GM23338 (cell line): ENCODE measurements around the gene NUDT4B. TPM values are rescaled to one million over a fixed set of nuclear protein-coding genes. Genes with fewer than 3 reads are reported as not detected.
"Not testable (repeated sequence)": the region's sequence is repeated elsewhere in the genome, so short reads cannot be mapped to it uniquely, and the experiment has no call there.

Experiments
- ATAC-seq: fragments of 200-7000 bp; cut with Tn5 transposase; 3 replicates; pipeline ENCODE4 v1.9.1; 2020
- DNase-seq: peaks from one replicate; pipeline ENCODE4 v3.0.0-alpha.2; 2015; ENCODE audit warnings: low spot score
- H2AFZ ChIP-seq: fragments of 200-600 bp; sonication (generic); 2 replicates; pipeline ENCODE4 v1.8.0; 2016; ENCODE audit warnings: antibody characterized with exemption, mild to moderate bottlenecking, moderate library complexity
- H3F3A ChIP-seq: fragments of 200-600 bp; sonication (generic); replicated peaks from 2 replicates; pipeline ENCODE4 v1.8.0; 2017; ENCODE audit warnings: antibody characterized with exemption, mixed run types, low read depth
- H3K27ac ChIP-seq: fragments of 200-600 bp; sonication (generic); 2 replicates; pipeline ENCODE4 v1.6.1; 2016; ENCODE audit warnings: low read depth
- H3K27me3 ChIP-seq: fragments of 200-600 bp; sonication (generic); 2 replicates; pipeline ENCODE4 v1.8.0; 2016; ENCODE audit warnings: mild to moderate bottlenecking, mixed run types, moderate library complexity; ENCODE audit not compliant: insufficient read depth
- H3K36me3 ChIP-seq: fragments of 200-600 bp; sonication (generic); 2 replicates; pipeline ENCODE4 v1.8.0; 2016; ENCODE audit warnings: mild to moderate bottlenecking; ENCODE audit not compliant: insufficient read depth
- H3K4me1 ChIP-seq: fragments of 200-600 bp; sonication (generic); 2 replicates; pipeline ENCODE4 v1.8.0; 2016; ENCODE audit warnings: mild to moderate bottlenecking, moderate library complexity; ENCODE audit not compliant: insufficient read depth
- H3K4me2 ChIP-seq: fragments of 200-600 bp; sonication (generic); 2 replicates; pipeline ENCODE4 v1.7.1; 2017; ENCODE audit warnings: mixed run types
- H3K4me3 ChIP-seq: fragments of 200-600 bp; sonication (generic); 2 replicates; pipeline ENCODE4 v1.6.1; 2016; ENCODE audit warnings: mixed run types
- H3K79me2 ChIP-seq: fragments of 200-600 bp; sonication (generic); replicated peaks from 2 replicates; pipeline ENCODE4 v1.8.0; 2017; ENCODE audit warnings: mild to moderate bottlenecking; ENCODE audit not compliant: insufficient read depth
- H3K9me2 ChIP-seq: fragments of 200-600 bp; sonication (generic); 2 replicates; pipeline ENCODE4 v1.8.0; 2017; ENCODE audit not compliant: insufficient read depth
- H4K20me1 ChIP-seq: fragments of 200-600 bp; sonication (generic); replicated peaks from 2 replicates; pipeline ENCODE4 v1.8.0; 2017; ENCODE audit warnings: mild to moderate bottlenecking; ENCODE audit not compliant: insufficient read depth
- H3K27ac Mint-ChIP-seq: 2 replicates; pipeline ENCODE4 v1.8.0; 2020; ENCODE audit warnings: inconsistent platforms, mild to moderate bottlenecking, moderate library complexity, mixed read lengths
- H3K27me3 Mint-ChIP-seq: 3 replicates; pipeline ENCODE4 v1.8.0; 2022; ENCODE audit warnings: low read depth, mild to moderate bottlenecking, moderate library complexity, mixed read lengths, inconsistent platforms; ENCODE audit not compliant: insufficient read depth, poor library complexity
- H3K36me3 Mint-ChIP-seq: 3 replicates; pipeline ENCODE4 v1.8.0; 2021; ENCODE audit warnings: low read depth, mild to moderate bottlenecking, inconsistent platforms, moderate library complexity, mixed read lengths
- H3K4me1 Mint-ChIP-seq: 3 replicates; pipeline ENCODE4 v1.8.0; 2020; ENCODE audit warnings: mild to moderate bottlenecking, inconsistent platforms, mixed read lengths
- H3K4me3 Mint-ChIP-seq: 3 replicates; pipeline ENCODE4 v1.8.0; 2021; ENCODE audit warnings: moderate library complexity, mild to moderate bottlenecking, inconsistent platforms, mixed read lengths
- H3K9me3 Mint-ChIP-seq: 3 replicates; pipeline ENCODE4 v1.8.0; 2020; ENCODE audit warnings: moderate library complexity, mild to moderate bottlenecking, inconsistent platforms, mixed read lengths
- polyA plus RNA-seq: library from polyadenylated mRNA; unstranded; fragments of >200 nt; fragmentation: Nextera tagmentation; extraction: Ambion mirVana; gene quantifications from 2 replicates; pipeline ENCODE4 v1.2.1, GENCODE V29; 2016
- total RNA-seq: library from RNA; depleted of rRNA; stranded (reverse); fragments of >200 nt; shearing (Covaris generic); gene quantifications from 2 replicates; pipeline ENCODE4 v1.2.3, GENCODE V29; 2014

NUDT4B gene
- total and polyA plus RNA-seq, 2 experiments from 2014 or later, result 28.1 TPM; not detected in 1

- not testable (repeated sequence) for H3K9me3 Mint-ChIP-seq, H3K4me1 Mint-ChIP-seq, ATAC-seq, H3K4me2 ChIP-seq, H3K4me3 Mint-ChIP-seq, H3K4me3 ChIP-seq, H3K4me1 ChIP-seq, H3K27me3 ChIP-seq, H3K36me3 Mint-ChIP-seq, H3K9me2 ChIP-seq, H3K27ac ChIP-seq, H3K79me2 ChIP-seq, H3K36me3 ChIP-seq, H3F3A ChIP-seq, H4K20me1 ChIP-seq, H2AFZ ChIP-seq, H3K27me3 Mint-ChIP-seq, DNase-seq, H3K27ac Mint-ChIP-seq
Observed at GRCh38 chr1:148765238-148766019, 16.9 kb downstream of the NUDT4B start.

GRCh38 chr1:148768541-148768940 is 20.0 kb downstream of the NUDT4B start:
- H2AFZ ChIP-seq, H3K36me3 ChIP-seq, H3K79me2 ChIP-seq, H3K4me2 ChIP-seq, H3F3A ChIP-seq, H3K27ac Mint-ChIP-seq, H4K20me1 ChIP-seq, H3K9me3 Mint-ChIP-seq, H3K4me1 Mint-ChIP-seq, H3K27me3 ChIP-seq, H3K4me3 ChIP-seq, H3K4me1 ChIP-seq, H3K27ac ChIP-seq, H3K36me3 Mint-ChIP-seq, ATAC-seq, DNase-seq, H3K27me3 Mint-ChIP-seq, H3K9me2 ChIP-seq, H3K4me3 Mint-ChIP-seq: not testable (repeated sequence)

GRCh38 chr1:148769495-148769894 is 20.9 kb downstream of the NUDT4B start:
- ATAC-seq, H3K36me3 ChIP-seq, H2AFZ ChIP-seq, H3K4me3 Mint-ChIP-seq, H3K9me3 Mint-ChIP-seq, DNase-seq, H3F3A ChIP-seq, H3K4me1 Mint-ChIP-seq, H3K4me2 ChIP-seq, H3K27me3 Mint-ChIP-seq, H3K27ac Mint-ChIP-seq, H3K27me3 ChIP-seq, H3K4me1 ChIP-seq, H3K4me3 ChIP-seq, H3K36me3 Mint-ChIP-seq, H4K20me1 ChIP-seq, H3K79me2 ChIP-seq, H3K27ac ChIP-seq, H3K9me2 ChIP-seq: not testable (repeated sequence)

GRCh38 chr1:148773690-148774089 is 25.1 kb downstream of the NUDT4B start:
- H3K9me3 Mint-ChIP-seq, H3K27me3 Mint-ChIP-seq, H3K4me2 ChIP-seq, DNase-seq, H3K4me3 ChIP-seq, ATAC-seq, H2AFZ ChIP-seq, H3K36me3 Mint-ChIP-seq, H3K27ac Mint-ChIP-seq, H4K20me1 ChIP-seq, H3K36me3 ChIP-seq, H3K4me1 Mint-ChIP-seq, H3K27ac ChIP-seq, H3F3A ChIP-seq, H3K9me2 ChIP-seq, H3K27me3 ChIP-seq, H3K79me2 ChIP-seq, H3K4me1 ChIP-seq, H3K4me3 Mint-ChIP-seq: not testable (repeated sequence)

- not testable (repeated sequence) for DNase-seq, H3K4me2 ChIP-seq, H3K4me1 ChIP-seq, H3K4me3 ChIP-seq, H3K27ac Mint-ChIP-seq, H3K36me3 Mint-ChIP-seq, H2AFZ ChIP-seq, H4K20me1 ChIP-seq, ATAC-seq, H3K9me2 ChIP-seq, H3K27ac ChIP-seq, H3K4me1 Mint-ChIP-seq, H3K9me3 Mint-ChIP-seq, H3K36me3 ChIP-seq, H3K27me3 ChIP-seq, H3K4me3 Mint-ChIP-seq, H3K27me3 Mint-ChIP-seq, H3F3A ChIP-seq, H3K79me2 ChIP-seq
Observed at GRCh38 chr1:148774102-148774501, 25.5 kb downstream of the NUDT4B start.

- not testable (repeated sequence) for H3K9me2 ChIP-seq, H3K4me1 ChIP-seq, H2AFZ ChIP-seq, H3K36me3 ChIP-seq, H3K4me2 ChIP-seq, H3K27ac Mint-ChIP-seq, H3F3A ChIP-seq, H3K4me3 ChIP-seq, H3K27me3 Mint-ChIP-seq, H3K36me3 Mint-ChIP-seq, H3K79me2 ChIP-seq, H3K4me1 Mint-ChIP-seq, H3K9me3 Mint-ChIP-seq, H4K20me1 ChIP-seq, H3K27ac ChIP-seq, H3K27me3 ChIP-seq, H3K4me3 Mint-ChIP-seq, DNase-seq
- ATAC-seq, result peak; percentile 50; the same call in 2 of the 3 replicates
Observed at GRCh38 chr1:148775263-148775662, 26.7 kb downstream of the NUDT4B start.

GRCh38 chr1:148777649-148778048 is 29.1 kb downstream of the NUDT4B start:
- not testable (repeated sequence) for H3K9me3 Mint-ChIP-seq, H2AFZ ChIP-seq, H3K36me3 Mint-ChIP-seq, H3K4me3 Mint-ChIP-seq, DNase-seq, H3K27ac ChIP-seq, ATAC-seq, H3K36me3 ChIP-seq, H3K4me1 ChIP-seq, H3K4me3 ChIP-seq, H3K27me3 Mint-ChIP-seq, H4K20me1 ChIP-seq, H3K4me2 ChIP-seq, H3K27me3 ChIP-seq, H3K4me1 Mint-ChIP-seq, H3F3A ChIP-seq, H3K9me2 ChIP-seq, H3K79me2 ChIP-seq, H3K27ac Mint-ChIP-seq
